Large intestine (tissue), 3 donors: Measurements from ENCODE around the gene RTN4IP1. TPM values are rescaled to one million over a fixed set of nuclear protein-coding genes. Genes with fewer than 3 reads are reported as not detected.
"Not testable (repeated sequence)": the region's sequence is repeated elsewhere in the genome, so short reads cannot be mapped to it uniquely, and the experiment has no call there.

Source experiments
- DNase-seq, 2 donors: peaks; one replicate each; pipeline versions ENCODE4 v3.0.0 to v3.0.0-alpha.2; 2013
- H3K27ac ChIP-seq: one replicate; pipeline ENCODE4 v1.5.1; 2013; ENCODE audit warnings: low read length
- H3K27me3 ChIP-seq: 2 replicates; pipeline ENCODE4 v1.6.1; 2013; ENCODE audit warnings: low read length; ENCODE audit not compliant: control insufficient read depth, insufficient read depth
- H3K36me3 ChIP-seq: 2 replicates; pipeline ENCODE4 v1.6.1; 2013; ENCODE audit warnings: low read length; ENCODE audit not compliant: control insufficient read depth, insufficient read depth
- H3K4me1 ChIP-seq: one replicate; pipeline ENCODE4 v1.6.1; 2013; ENCODE audit warnings: low read length; ENCODE audit not compliant: control insufficient read depth, insufficient read depth
- H3K4me3 ChIP-seq: one replicate; pipeline ENCODE4 v1.5.1; 2013; ENCODE audit warnings: low read length
- H3K9me3 ChIP-seq: one replicate; pipeline ENCODE4 v1.6.1; 2013; ENCODE audit warnings: mild to moderate bottlenecking, low read depth, low read length, moderate library complexity; ENCODE audit not compliant: control insufficient read depth
- WGBS: methylation state at CpG from one replicate; pipeline ENCODE4 v1.1.5; 2013; ENCODE audit warnings: low lambda C conversion rate; ENCODE audit not compliant: insufficient coverage; 5-methylcytosine and 5-hydroxymethylcytosine counted together
- polyA plus RNA-seq: library from polyadenylated mRNA; unstranded; fragments of 120-200 nt; gene quantifications from one replicate; pipeline ENCODE4 v1.2.1, GENCODE V29; 2013

RTN4IP1 gene
- polyA plus RNA-seq, 1 donor = 6.8 TPM

GRCh38 chr6:106549521-106549920 lies 79.8 kb downstream of the RTN4IP1 start:
- WGBS = 100% methylated on average over 1 of the region's 1 CpG
- DNase-seq = no peak

DNA sequence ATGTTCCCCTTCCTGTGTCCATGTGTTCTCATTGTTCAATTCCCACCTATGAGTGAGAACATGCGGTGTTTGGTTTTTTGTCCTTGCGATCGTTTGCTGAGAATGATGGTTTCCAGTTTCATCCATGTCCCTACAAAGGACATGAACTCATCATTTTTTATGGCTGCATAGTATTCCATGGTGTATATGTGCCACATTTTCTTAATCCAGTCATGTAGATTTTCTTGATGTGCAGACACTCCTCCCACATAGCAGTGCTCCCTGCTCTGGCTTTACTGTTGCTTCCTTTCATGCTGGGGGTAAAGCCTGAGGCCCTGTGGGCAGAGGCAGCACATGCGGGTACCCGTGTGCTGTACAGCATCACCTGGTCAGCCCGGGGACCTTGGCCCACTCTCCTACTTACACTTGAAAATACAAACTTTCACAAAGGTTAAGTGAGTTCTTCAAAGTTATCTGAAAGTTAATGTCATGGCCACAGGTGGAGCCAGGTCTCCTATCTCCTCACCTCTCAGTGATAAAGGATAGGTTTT lies 80.3 kb downstream of the RTN4IP1 start:
- not testable (repeated sequence) for H3K4me3 ChIP-seq, H3K27ac ChIP-seq, H3K9me3 ChIP-seq, H3K27me3 ChIP-seq, DNase-seq
- no CpG with 5 or more reads among the region's 6 CpGs for WGBS
- H3K36me3 ChIP-seq = peaks cover 22% of the 10 kb centered on the region
- peaks cover 10% of the 10 kb centered on the region for H3K4me1 ChIP-seq

More at GRCh38 chr6:106549521-106549920, 79.8 kb downstream of the RTN4IP1 start:
- no peak overlapping the region for H3K4me3 ChIP-seq
- H3K9me3 ChIP-seq = no peaks in the 10 kb centered on the region
- H3K27ac ChIP-seq = no peak overlapping the region
- peaks cover 10% of the 10 kb centered on the region for H3K4me1 ChIP-seq
- no peaks in the 10 kb centered on the region for H3K27me3 ChIP-seq
- H3K36me3 ChIP-seq = peaks cover 22% of the 10 kb centered on the region

GRCh38 chr6:106547601-106548453 lies 81.5 kb downstream of the RTN4IP1 start:
- WGBS = 0% methylated on average over 1 of the region's 6 CpGs
- Histone ChIP-seq H3K27ac (peak overlapping the region; percentile 42), H3K4me3 (no peak overlapping the region), H3K27me3 (no peaks in the 10 kb centered on the region), H3K9me3 (no peaks in the 10 kb centered on the region), H3K36me3 (peaks cover 17% of the 10 kb centered on the region), H3K4me1 (peaks cover 10% of the 10 kb centered on the region)
- peak in 1 of 2 donors; percentile 55 for DNase-seq

DNA sequence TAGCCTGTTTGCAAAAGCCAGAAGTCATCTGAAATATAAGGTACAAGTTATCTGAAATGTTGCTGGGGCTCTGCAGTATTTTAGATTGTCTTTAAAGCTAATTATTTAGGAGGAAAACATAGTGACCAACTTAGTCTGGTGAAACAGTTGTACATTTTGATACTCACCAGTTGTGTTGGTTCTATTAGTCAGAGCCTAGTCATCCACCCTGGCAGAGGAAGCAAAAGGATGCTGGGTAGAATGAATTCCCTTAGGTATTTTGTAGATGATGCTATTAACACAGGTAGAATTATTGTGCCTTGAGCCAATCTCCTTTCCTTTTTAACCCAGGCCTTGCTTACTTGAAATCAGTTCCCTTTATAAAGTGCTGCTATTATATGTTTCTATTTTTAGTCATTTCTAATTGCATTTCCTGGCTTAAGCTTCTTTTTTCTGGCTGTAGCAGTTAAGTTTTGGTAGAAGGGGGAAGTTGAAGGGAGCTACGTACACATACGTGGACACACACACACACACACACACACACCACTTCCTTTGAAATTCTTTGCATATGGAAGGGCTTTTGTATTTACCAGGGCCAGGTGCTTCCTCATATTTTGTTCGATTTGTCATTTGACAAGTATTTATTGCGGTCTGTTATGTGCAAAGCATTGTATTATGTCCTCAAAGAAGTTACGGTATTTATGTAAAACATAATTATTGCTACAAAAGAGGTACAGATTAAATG lies 82.4 kb downstream of the RTN4IP1 start:
- H3K4me3 ChIP-seq = no peak overlapping the region
- H3K27ac ChIP-seq = peak overlapping the region; percentile 42
- no peaks in the 10 kb centered on the region for H3K9me3 ChIP-seq
- H3K36me3 ChIP-seq = peaks cover 17% of the 10 kb centered on the region
- 43% methylated on average over 2 of the region's 5 CpGs for WGBS
- no peaks in the 10 kb centered on the region for H3K27me3 ChIP-seq
- DNase-seq = peak; percentile 17 to 31
- H3K4me1 ChIP-seq = peaks cover 10% of the 10 kb centered on the region

DNA sequence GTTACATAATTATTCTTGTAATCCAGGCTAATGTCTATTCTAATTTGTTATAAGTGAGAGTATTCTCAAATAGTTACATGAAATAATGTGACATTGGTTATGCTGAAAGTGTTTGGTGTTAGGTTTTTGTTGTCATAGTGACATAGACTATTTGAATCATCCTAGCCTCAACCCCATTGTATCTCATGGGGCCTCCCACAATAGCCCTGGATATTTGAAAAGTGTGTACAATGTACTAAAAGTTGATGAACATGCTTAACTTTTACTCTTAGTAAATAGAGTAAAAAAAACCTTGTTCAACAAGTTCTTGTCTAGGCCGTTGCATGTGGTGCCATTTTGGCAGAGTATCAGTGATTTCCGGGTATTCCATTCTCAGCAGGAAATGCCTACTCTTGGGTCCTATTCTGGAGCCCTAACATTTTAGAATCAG lies 83.0 kb downstream of the RTN4IP1 start:
- no peak for DNase-seq
- H3K27ac ChIP-seq = peak overlapping the region; percentile 0
- H3K27me3 ChIP-seq = no peaks in the 10 kb centered on the region
- whole genome bisulfite sequencing = no CpG with 5 or more reads among the region's 2 CpGs
- no peaks in the 10 kb centered on the region for H3K9me3 ChIP-seq
- peaks cover 10% of the 10 kb centered on the region for H3K4me1 ChIP-seq
- no peak overlapping the region for H3K4me3 ChIP-seq
- peaks cover 20% of the 10 kb centered on the region for H3K36me3 ChIP-seq

DNA sequence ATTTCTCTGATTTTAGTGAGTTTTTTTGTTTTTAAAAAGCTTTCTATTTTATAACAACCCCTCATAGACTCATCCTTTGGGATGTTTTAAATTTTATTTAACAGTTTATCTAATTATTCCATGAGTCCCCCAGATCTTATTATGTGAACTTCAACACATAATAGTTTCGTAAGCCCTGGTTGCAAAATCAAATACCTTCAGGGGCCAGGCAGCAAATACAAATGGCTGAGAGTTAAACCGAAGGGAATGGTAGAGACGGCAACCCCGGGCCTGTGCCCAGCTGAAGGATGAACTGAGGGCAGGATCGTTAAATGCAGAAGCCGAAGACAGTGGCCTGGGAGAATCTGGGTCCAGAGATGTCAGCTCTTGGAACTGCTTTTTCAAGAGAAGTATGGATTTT lies 88.4 kb downstream of the RTN4IP1 start:
- peaks cover 20% of the 10 kb centered on the region for H3K36me3 ChIP-seq
- no peak overlapping the region for H3K27ac ChIP-seq
- H3K4me3 ChIP-seq = no peak overlapping the region
- H3K4me1 ChIP-seq = no peaks in the 10 kb centered on the region
- WGBS = 100% methylated on average over 1 of the region's 6 CpGs
- H3K27me3 ChIP-seq = no peaks in the 10 kb centered on the region
- no peaks in the 10 kb centered on the region for H3K9me3 ChIP-seq
- no peak for DNase-seq

GRCh38 chr6:106540432-106540831 lies 88.9 kb downstream of the RTN4IP1 start:
- DNase-seq = no peak
- Histone ChIP-seq H3K27me3 (no peaks in the 10 kb centered on the region), H3K27ac (no peak overlapping the region), H3K36me3 (peaks cover 20% of the 10 kb centered on the region), H3K9me3 (no peaks in the 10 kb centered on the region), H3K4me3 (no peak overlapping the region), H3K4me1 (no peaks in the 10 kb centered on the region)

- WGBS = 80% methylated on average over 1 of the region's 9 CpGs
- H3K27ac ChIP-seq = no peak overlapping the region
Measured at GRCh38 chr6:106539936-106540335, 89.4 kb downstream of the RTN4IP1 start.

GRCh38 chr6:106538145-106538544 lies 91.2 kb downstream of the RTN4IP1 start:
- no peak for DNase-seq
- no peaks in the 10 kb centered on the region for H3K4me1 ChIP-seq
- no CpG with 5 or more reads among the region's 1 CpG for WGBS
- H3K4me3 ChIP-seq = no peak overlapping the region
- H3K27ac ChIP-seq = no peak overlapping the region
- no peaks in the 10 kb centered on the region for H3K27me3 ChIP-seq
- H3K36me3 ChIP-seq = peaks cover 16% of the 10 kb centered on the region
- no peaks in the 10 kb centered on the region for H3K9me3 ChIP-seq

More at GRCh38 chr6:106539936-106540335, 89.4 kb downstream of the RTN4IP1 start:
- Histone ChIP-seq H3K36me3 (peaks cover 20% of the 10 kb centered on the region), H3K27me3 (no peaks in the 10 kb centered on the region), H3K4me3 (no peak overlapping the region), H3K9me3 (no peaks in the 10 kb centered on the region), H3K4me1 (no peaks in the 10 kb centered on the region)
- no peak for DNase-seq

DNA sequence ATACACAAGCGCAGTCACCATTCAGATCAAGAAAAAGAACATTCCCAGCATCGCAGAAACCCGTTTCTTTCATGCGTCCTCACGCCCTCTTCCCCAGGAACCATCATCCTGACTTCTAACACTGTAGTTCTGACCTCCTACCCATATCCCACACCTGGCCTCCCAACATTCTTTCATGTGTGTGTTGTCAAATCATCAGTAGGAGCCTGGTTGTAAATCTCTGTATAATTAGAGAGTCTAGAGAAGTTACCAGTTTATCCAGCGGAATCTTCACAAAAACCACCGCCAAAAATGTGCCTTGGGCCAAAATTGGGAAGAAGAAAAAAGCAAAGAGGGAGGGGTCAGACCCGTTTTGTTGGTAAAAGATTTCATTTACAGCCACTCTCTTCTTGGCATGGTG lies 91.6 kb downstream of the RTN4IP1 start:
- no peak for DNase-seq
- no peak overlapping the region for H3K4me3 ChIP-seq
- peaks cover 18% of the 10 kb centered on the region for H3K36me3 ChIP-seq
- H3K27ac ChIP-seq = no peak overlapping the region
- no peaks in the 10 kb centered on the region for H3K9me3 ChIP-seq
- no CpG with 5 or more reads among the region's 8 CpGs for WGBS
- H3K27me3 ChIP-seq = no peaks in the 10 kb centered on the region
- no peaks in the 10 kb centered on the region for H3K4me1 ChIP-seq
